GM19099 (cell line): ENCODE results near the gene IKBIP.

Experiments
- POLR2A ChIP-seq: IDR thresholded peaks from 3 replicates; pipeline ENCODE4 v1.6.1; 2011; ENCODE audit warnings: low read depth; ENCODE audit not compliant: insufficient read length; ENCODE audit errors: extremely low read depth

Gene IKBIP

GRCh38 chr12:98594050-98594835 is 50.3 kb downstream of the IKBIP start:
- no peak for TF ChIP-seq POLR2A

- peak; percentile 99 for TF ChIP-seq POLR2A
Observed at GRCh38 chr12:98593351-98594049, 51.1 kb downstream of the IKBIP start, which contains the start of gene SLC25A3. TSS of gene SLC25A3 (plus strand) at chr12:98593686. CDS start at chr12:98593979, 293 bp downstream.

- no peak for TF ChIP-seq POLR2A
Observed at GRCh38 chr12:98592825-98593322, 51.7 kb downstream of the IKBIP start.

GRCh38 chr12:98591209-98591608 is 53.4 kb downstream of the IKBIP start:
- no peak for TF ChIP-seq POLR2A

GRCh38 chr12:98587084-98587483 is 57.5 kb downstream of the IKBIP start:
- no peak for TF ChIP-seq POLR2A

- no peak for TF ChIP-seq POLR2A
Observed at GRCh38 chr12:98582093-98582492, 62.5 kb downstream of the IKBIP start.

- no peak for TF ChIP-seq POLR2A
Observed at GRCh38 chr12:98581101-98581500, 63.5 kb downstream of the IKBIP start.

GRCh38 chr12:98580695-98581094 is 63.9 kb downstream of the IKBIP start:
- no peak for TF ChIP-seq POLR2A

- no peak for TF ChIP-seq POLR2A
Observed at GRCh38 chr12:98579835-98580234, 64.8 kb downstream of the IKBIP start.

- no peak for TF ChIP-seq POLR2A
Observed at GRCh38 chr12:98579347-98579746, 65.2 kb downstream of the IKBIP start.

GRCh38 chr12:98578821-98579220 is 65.8 kb downstream of the IKBIP start:
- no peak for TF ChIP-seq POLR2A

GRCh38 chr12:98578392-98578791 is 66.2 kb downstream of the IKBIP start:
- no peak for TF ChIP-seq POLR2A

GRCh38 chr12:98575013-98575412 is 69.6 kb downstream of the IKBIP start:
- TF ChIP-seq POLR2A: no peak
